Left hindlimb (tissue), 1 donor: ENCODE data around the gene TRIB2.

Source experiments
- DNase-seq: peaks from one replicate; pipeline ENCODE4 v3.0.0-alpha.2; 2018

The TRIB2 gene

GRCh38 chr2:12787891-12788801 lies 71.4 kb downstream of the TRIB2 start:
- DNase-seq: peak; percentile 57

- DNase-seq: no peak
Observed at GRCh38 chr2:12791906-12792305, 75.2 kb downstream of the TRIB2 start.
